Stimulated activated CD4-positive, alpha-beta T cell treated with anti-CD3 and anti-CD28 coated beads, Interleukin-15, amount 100 ng/mL, for 1 hour (primary cell): ENCODE data around the gene NFKB1.
A peak's percentile ranks its signal among the peaks of the same experiment; 100 is the strongest.
"Not testable (repeated sequence)": the region's sequence is repeated elsewhere in the genome, so short reads cannot be mapped to it uniquely, and the experiment has no call there.

ENCODE experiments used
- DNase-seq, 2 donors: peaks; one replicate each; pipeline ENCODE4 v3.0.0-alpha.2; 2020; ENCODE audit warnings: low read depth in 1 of 2, low spot score in 1 of 2

Gene NFKB1

DNA sequence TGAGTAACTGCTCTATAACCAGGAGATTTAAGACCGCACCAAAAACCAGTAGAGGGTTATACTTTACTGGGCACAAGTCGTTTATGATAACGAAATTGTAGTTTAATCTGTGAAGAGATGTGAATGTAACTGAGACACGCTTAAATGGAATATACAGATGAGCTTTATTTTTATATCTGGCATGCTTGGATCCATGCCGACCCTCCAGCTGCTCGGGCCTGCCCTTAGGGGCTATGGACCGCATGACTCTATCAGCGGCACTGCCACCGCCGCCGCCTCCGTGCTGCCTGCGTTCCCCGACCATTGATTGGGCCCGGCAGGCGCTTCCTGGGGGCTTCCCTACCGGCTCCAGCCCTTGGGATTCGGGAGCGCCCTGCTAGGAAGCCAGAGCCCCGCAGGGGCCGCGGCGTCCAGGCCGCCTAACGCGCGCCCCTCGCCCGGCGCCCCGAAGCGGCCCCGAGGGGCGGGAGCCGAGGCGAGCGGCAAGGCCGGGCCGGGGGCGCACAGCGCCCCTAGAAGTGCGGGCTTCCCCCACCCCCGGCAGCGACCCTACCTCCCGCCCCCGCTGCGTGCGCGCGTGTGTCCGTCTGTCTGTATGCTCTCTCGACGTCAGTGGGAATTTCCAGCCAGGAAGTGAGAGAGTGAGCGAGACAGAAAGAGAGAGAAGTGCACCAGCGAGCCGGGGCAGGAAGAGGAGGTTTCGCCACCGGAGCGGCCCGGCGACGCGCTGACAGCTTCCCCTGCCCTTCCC, at the start of gene NFKB1:
TSS of gene NFKB1 (plus strand) at position 664 of the 751 bp plus-strand sequence. CDS start 24,160 bp downstream, outside the sequence.
- peak; percentile 70 to 75 for DNase-seq

DNA sequence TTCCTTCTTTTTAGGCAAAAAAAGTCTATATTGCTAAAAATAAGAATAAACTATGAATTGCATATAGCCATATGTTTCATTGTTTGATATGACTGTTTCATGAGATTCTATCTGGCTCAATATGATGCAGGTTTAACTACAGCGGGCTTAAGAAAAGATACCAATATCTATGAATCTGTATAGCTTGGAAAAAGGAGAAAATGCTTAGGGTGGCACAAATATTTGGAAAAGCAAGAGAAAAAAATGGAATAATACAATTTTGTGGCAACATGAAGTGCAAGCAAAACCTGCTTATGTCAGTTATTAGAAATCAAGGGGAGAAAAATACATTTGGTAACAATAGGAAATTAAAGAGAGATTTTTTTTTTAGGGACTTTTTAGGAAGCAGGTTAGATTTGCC, 48.3 kb upstream of the NFKB1 start:
- DNase-seq = no peak

DNA sequence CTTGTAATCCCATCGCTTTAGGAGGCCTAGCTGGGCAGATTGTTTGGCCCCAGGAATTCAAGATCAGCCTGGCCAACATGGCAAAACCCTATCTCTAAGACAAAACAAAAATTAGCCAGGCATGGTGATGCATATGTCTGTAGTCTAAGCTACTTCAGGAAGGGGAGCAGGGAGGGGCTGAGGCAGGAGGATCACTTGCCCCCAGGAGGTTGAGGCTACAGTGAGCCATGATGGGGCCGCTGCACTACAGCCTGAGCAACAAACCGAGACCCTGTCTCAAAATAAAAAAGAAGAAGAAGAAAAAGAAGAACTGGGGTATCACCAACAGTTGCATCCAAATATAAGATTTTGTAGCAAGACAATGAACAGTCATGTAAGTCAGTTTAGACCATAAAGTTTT, 47.3 kb upstream of the NFKB1 start:
- DNase-seq = no peak

GRCh38 chr4:102454268-102454667, 46.9 kb upstream of the NFKB1 start:
- no peak for DNase-seq

DNA sequence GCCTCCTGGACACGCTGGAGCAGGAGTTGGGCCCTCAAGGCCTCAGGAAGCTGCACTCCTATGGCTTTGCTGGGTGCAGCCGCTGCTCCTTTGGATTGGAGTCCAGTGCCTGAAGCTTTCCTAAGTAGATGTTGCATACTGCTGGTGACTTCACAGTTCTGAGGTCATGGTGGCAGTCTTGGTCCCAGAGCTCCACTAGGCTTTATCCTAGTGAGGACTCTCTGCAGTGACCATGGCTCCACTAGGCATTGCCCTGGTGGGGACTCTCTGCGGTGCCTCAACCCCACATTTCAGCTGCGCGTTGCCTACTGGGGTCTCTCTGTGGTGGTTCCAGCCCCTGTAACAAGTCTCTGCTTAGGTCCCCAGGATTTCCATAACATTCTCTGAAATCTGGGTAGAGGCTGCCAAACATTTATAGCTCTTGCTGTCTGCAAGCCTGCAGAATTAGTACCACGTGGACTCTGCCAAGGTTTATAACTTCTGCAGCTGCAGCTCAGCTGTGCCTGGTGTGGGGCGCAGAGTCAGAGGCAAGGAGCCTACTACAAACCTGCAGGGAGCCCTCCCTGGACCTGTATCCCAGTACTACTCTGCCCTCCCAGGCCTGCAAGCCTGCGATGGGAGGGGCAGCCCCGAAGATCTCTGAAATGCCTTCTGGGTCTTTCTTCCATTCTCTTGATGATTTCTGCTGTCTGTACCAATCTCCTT, 46.0 kb upstream of the NFKB1 start:
- no peak for DNase-seq

DNA sequence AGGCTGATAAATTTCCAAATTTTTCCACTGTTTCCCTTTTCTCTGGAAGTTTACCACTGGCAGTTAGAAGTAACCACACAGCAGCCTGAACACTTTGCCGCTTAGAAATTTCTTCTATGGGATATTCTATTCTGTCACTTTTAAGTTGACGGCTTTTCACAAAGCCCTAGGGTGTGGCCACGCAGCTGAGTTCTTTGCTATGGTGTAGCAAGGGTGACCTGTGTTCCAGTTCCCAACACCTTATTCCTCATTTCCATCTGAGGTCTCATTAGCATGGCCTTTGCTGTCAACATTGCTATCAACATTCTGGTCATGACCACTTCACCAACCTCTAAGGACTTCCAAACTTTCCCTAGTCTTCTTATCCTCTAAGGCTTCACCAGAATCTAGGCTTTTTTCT, 45.4 kb upstream of the NFKB1 start:
- no peak for DNase-seq

DNA sequence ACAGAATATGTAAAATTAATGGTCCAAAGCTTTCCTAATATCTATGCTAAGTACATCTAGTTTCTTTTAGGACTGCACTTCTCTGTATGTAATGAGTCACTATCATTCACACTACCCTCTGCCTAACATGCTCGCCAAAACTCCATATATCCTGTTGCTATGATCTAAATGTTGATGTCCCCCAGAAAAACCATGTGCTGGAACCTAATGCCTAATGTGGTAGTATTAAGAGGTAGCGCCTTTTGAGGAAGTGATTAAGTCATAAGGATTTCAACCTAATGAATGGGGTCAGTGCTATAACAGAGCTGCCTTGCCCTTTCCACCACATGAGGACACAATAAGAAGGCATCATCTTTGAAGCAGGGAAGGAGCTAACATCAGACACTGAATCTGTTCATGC, 34.9 kb upstream of the NFKB1 start:
- no peak for DNase-seq

- DNase-seq = no peak
Observed at GRCh38 chr4:102469806-102470205, 31.4 kb upstream of the NFKB1 start.

DNA sequence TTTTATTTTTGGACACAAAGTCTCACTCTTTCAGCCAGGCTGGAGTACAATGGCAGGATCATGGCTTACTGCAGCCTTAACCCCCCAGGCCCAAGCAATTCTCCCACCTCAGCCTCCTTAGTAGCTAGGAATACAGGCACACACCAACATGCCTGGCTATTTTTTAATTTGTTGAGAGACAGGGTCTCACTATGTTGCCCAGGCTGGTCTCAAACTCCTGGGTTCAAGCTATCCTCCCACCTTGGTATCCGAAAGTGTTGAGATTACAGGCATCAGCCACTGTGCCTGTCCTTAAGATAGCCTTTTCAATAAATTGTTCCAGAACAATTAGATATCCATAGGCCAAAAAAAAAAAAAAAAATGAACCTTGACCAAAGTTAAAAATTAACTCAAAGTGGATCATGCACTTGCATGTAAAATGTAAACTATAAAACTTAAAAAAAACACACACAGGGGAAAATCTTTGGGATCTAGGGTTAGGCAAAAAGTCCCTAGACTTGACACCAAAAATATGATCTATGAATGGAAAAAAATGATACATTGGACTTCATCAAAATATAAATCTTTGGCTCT, 28.6 kb upstream of the NFKB1 start:
- DNase-seq = no peak

- DNase-seq = no peak
Observed at GRCh38 chr4:102473476-102473875, 27.7 kb upstream of the NFKB1 start.

DNA sequence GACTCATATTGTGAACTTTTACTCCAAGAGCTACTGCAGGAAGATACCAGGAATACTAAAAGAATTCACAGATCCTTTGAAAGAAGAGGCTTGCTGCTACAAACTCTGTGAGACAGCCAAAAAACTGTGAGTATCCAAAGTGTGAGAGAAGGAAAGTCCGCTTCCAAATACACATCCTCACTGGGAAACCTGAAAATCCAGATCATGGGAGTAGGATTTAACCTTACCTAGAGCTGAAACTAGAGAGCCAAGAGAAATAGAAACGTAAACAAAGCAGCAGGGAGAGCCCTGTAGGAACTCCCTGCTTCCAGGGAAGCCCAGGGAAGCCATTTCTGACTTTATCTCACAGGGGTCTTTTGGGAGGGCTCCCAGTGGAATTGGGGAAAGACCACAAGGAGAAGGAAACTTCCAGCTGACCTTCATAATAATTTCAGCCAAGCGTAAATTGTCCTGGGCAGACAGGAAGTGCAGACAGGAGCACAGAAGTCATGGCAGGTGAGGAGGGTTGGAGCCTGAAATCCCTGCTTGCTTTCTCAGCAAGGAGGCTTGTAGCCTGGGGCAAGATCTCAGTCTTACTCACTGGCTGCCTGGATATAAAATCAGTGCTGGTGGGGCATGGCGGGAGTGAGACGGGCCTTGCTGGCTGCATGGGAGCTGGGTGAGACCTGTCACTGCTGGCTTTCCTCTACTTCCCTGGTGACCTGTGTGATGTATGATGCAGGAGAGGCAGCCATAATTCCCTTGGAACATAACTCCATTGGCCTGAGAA, 26.2 kb upstream of the NFKB1 start:
- no peak for DNase-seq

DNA sequence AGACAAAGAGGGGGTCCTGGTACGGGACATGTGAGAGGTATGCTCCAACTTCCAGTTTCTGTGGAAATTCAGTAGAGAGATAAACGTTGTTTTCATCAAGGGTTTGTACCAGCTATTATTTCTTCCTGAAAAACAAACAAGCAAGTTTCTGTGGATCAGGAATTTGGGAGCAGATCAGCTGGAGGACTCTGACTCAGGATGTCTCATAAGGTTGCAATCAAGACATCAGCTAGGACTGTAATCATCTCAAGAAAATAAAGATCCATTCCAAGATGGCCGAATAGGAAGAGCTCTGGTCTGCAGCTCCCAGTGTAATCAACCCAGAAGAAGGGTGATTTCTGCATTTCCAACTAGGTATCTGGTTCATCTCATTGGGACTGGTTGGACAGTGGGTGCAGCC, 23.5 kb upstream of the NFKB1 start:
- no peak for DNase-seq

DNA sequence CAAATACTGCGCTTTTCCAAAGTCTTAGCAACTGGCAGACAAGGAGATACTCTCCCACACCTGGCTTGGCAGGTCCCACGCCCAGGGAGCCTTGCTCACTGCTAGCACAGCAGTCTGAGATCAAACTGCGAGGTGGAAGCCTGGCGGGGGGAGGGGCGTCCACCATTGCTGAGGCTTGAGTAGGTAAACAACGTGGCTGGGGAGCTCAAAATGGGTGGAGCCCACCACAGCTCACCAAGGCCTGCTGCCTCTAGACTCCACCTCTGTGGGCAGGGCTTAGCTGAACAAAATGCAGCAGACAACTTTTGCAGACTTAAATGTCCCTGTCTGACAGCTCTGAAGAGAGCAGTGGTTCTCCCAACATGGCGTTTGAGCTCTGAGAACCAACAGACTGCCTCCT, 23.0 kb upstream of the NFKB1 start:
- no peak for DNase-seq

DNA sequence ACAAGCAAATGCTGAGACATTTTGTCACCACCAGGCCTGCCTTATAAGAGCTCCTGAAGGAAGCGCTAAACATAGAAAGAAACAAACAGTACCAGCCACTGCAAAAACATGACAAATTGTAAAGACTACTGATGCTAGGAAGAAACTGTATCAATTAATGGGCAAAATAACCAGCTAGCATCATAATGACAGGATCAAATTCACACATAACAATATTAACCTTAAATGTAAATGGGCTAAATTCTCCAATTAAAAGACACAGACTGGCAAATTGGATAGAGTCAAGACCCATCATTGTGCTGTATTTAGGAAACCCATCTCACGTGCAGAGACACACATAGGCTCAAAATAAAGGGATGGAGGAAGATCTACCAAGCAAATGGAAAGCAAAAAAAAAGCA, 21.3 kb upstream of the NFKB1 start:
- not testable (repeated sequence) for DNase-seq

DNA sequence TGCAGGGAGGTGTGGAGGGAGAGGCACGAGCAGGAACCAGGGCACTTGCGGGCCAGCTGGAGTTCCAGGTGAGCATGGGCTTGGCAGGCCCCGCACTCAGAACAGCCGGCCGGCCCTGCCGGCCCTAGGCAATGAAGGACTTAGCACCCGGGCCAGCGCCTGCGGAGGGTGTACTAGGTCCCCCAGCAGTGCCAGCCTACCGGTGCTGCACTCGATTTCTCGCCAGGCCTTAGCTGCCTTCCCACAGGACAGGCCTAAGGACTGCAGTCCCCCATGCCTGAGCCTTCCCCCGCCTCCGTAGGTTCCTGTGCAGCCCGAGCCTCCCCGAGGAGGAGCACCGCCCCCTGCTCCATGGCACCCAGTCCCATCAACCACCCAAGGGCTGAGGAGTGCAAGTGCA, 18.0 kb upstream of the NFKB1 start:
- no peak for DNase-seq

DNA sequence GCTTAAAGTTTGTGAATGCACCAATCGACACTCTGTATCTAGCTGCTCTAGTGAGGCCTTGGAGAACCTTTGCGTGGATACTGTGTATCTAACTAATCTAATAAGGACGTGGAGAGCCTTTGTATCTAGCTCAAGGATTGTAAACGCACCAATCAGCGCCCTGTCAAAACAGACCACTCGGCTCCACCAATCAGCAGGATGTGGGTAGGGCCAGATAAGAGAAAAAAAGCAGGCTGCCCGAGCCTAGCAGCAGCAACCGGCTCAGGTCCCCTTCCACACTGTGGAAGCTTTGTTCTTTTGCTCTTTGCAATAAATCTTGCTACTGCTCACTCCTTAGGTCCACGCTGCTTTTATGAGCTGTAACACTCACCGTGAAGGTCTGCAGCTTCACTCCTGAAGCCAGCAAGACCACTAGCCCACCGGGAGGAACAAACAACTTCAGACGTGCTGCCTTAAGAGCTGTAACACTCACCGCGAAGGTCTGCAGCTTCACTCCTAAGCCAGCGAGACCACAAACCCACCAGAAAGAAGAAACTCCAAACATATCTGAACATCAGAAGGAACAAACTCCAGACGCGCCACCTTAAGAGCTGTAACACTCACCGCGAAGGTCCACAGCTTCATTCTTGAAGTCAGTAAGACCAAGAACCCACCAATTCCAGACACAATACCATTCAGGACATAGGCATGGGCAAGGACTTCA, 17.0 kb upstream of the NFKB1 start:
- DNase-seq = not testable (repeated sequence)

- DNase-seq = no peak
Observed at GRCh38 chr4:102492531-102493241, 8.5 kb upstream of the NFKB1 start.

DNA sequence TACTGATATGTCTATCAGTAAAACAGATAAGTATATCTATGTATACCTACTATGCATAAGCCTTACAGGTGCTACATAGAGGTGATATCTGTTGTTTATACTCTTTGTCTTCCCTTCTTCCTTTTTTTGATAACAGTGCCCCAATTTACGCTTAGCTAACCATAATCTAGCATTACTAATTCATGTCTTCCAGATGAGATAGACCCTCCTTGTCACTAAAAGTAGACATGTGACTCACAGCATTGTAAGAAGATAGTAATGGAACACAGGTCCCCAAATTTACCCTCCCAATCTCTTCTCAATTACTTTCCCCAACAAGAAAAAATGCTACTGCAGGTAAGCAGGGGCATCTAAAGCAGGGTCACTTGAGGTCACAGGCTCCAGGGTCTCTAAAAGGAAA, 7.9 kb upstream of the NFKB1 start:
- no peak for DNase-seq

- no peak for DNase-seq
Observed at GRCh38 chr4:102493794-102494193, 7.4 kb upstream of the NFKB1 start.

DNA sequence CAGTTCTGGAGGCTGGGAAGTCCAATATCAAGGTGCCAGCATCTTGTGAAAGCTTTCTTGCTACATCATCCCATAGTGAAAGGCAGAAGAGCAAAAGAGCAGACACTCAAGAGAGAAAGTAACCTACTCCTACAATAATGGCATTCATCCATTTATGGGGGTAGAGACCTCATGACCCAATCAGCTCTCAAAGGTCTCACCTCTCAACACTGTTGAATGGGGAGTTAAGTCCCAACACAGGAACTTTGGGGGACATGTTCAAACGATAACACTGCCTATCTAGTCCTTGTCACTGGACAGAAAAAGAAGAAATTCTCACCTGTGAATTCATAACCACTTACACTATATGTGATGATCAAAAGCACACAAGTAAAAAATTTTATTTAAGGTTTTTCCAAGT, 6.6 kb upstream of the NFKB1 start:
- DNase-seq = no peak
